HG02588 (cell line): Measurements from ENCODE around the gene BEAN1.
A peak's percentile ranks its signal among the peaks of the same experiment; 100 is the strongest.

Experiments
- ATAC-seq: cut with Tn5 transposase; IDR thresholded peaks from one replicate; pipeline ENCODE4 v1.9.1; 2021; ENCODE audit warnings: mild to moderate bottlenecking, moderate library complexity; ENCODE audit not compliant: unreplicated experiment

BEAN1 gene

DNA sequence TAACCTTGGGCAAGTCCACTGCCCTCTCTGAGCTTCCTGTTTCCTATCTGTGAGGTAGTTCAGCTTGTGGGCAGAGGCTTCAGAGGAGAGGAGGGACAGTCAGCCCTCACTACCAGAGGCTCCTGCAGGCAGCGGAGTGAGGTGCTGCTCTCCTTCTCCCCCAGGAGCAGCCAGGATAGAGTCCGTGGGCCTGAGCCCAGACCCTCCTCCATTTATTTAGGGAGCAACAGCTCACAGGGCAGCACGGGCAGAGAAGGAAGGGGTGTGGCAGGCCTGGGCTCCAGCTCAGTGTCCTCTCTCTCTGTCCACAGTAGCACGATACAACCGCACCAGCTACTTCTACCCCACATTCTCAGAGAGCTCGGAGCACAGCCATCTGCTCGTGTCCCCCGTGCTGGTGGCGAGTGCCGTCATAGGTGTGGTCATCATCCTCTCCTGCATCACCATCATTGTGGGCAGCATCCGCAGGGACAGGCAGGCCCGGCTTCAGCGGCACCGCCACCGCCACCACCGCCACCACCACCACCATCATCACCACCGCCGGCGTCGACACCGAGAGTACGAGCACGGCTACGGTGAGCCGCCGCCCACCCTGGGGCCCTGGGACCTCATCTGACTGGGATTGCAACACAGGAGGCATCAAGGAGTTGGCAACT lies 42.3 kb downstream of the BEAN1 start:
- ATAC-seq: no peak

DNA sequence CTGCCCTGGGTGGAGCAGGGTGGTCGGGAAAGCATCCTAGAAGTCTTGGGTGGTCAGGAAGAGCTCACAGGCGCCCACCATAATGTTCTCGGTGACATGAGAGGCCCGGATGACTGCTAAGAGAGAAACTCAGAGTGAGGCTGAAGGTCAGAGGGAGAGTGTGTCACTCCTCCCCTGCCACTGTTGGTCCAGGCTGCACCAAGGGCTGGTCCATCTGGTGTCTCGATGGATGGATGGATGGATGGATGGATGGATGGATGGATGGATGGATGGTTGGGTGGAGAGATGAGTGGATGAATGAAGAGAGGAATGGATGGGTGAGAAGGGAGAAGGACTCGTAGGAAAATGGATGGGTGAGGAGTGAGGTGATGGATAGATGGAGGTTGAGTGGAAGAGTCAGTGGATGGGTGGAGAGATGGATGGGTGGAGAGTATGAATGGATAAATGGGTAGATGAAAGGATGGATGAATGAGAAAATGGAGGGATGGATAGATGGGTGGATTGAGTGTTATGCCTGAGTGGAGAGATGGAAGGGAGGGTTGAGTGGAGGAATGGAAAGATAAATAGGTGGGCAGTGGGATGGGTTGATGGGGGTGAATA lies 43.0 kb downstream of the BEAN1 start:
- ATAC-seq: no peak

- no peak for ATAC-seq
Observed at GRCh38 chr16:66470556-66470955, 43.5 kb downstream of the BEAN1 start.

- no peak for ATAC-seq
Observed at GRCh38 chr16:66471264-66471663, 44.2 kb downstream of the BEAN1 start.

- no peak for ATAC-seq
Observed at GRCh38 chr16:66471716-66472393, 44.8 kb downstream of the BEAN1 start.

GRCh38 chr16:66473051-66473571 lies 46.0 kb downstream of the BEAN1 start:
- ATAC-seq: no peak

GRCh38 chr16:66473654-66474519 lies 46.8 kb downstream of the BEAN1 start:
- no peak for ATAC-seq

GRCh38 chr16:66474750-66475199 lies 47.7 kb downstream of the BEAN1 start:
- ATAC-seq: peak; percentile 84

DNA sequence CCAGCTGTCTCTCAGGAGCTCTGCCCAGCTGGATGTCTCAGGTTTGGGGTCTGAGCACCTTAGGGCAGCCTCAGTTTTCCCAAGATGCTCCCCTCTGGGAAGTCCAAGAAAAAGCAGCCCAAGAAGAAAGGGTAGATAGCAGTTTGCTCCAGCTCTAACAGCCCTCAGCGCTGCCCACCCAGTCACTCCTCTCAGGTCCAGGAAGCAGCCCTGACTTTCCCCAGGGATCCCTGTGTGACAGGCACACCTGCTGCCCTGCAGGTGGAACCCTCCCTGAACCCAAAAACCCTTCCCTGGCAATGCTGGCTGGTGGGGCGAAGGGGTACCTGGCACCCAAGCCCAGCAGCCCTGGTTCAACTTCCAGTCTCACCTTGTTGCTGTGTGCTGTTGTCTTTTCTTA lies 48.1 kb downstream of the BEAN1 start:
- no peak for ATAC-seq

- ATAC-seq: no peak
Observed at GRCh38 chr16:66476328-66477027, 49.4 kb downstream of the BEAN1 start.

DNA sequence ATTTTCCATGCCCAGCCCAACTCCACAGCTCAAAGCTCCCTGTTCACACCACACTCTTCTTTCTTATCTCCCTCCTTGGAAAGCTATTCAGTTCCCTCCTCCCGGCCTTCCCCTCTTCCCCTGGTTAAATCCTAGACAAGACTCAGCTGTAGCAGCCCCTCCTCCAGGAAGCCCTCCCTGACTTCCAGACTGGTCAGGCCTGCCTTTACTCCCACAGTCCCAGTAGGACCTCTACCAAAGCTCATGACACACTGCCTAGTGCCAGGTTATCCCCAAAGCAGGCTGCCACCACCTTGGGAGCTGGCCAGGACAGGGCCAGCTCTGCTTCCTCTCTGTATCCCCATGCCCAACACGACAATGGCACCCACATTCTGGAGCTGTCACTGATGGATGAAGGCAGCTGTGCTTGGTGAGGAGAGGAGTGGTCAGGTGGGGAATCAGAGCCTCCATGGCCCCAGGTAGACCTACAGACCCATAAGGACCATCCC lies 50.0 kb downstream of the BEAN1 start:
- no peak for ATAC-seq

DNA sequence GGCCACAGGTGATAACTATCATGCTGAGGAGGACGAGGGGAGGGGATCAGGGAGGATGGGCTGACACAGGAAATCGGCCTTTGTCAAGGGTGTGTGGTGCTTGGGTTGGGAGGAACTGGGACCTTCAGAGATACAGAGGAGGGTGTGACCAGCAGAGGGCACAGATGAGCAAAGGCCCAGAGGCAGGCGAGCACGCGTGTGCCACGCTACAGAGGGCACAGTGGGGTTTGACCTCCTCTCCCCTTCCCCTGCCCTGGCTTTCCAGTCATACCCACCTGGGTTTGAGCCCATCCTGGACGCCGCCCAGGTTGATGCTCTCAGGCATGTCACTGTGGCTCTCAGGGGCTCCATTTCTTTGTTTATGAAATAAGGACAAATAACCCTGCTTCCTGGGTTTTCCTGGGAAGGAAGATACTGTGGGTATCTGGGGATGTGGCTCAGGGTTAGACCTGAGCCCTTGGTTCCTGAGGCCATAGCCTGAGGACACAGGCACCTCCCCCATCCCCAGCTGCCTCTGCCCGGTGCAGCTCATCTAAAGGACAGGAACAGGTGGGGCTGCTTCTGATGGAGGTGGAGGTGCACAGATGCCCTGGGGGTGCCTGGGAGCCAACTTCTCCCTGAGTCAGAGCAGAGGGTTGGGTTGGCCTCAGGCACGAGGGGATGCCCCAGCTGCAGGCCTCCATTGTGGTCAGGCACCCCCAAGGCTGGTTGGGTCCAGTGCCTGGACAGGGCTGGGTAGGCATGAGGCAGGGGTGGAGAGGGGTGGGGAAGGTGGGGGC lies 51.8 kb downstream of the BEAN1 start:
- peak; percentile 57 for ATAC-seq

- ATAC-seq: no peak
Observed at GRCh38 chr16:66479661-66480264, 52.7 kb downstream of the BEAN1 start.

DNA sequence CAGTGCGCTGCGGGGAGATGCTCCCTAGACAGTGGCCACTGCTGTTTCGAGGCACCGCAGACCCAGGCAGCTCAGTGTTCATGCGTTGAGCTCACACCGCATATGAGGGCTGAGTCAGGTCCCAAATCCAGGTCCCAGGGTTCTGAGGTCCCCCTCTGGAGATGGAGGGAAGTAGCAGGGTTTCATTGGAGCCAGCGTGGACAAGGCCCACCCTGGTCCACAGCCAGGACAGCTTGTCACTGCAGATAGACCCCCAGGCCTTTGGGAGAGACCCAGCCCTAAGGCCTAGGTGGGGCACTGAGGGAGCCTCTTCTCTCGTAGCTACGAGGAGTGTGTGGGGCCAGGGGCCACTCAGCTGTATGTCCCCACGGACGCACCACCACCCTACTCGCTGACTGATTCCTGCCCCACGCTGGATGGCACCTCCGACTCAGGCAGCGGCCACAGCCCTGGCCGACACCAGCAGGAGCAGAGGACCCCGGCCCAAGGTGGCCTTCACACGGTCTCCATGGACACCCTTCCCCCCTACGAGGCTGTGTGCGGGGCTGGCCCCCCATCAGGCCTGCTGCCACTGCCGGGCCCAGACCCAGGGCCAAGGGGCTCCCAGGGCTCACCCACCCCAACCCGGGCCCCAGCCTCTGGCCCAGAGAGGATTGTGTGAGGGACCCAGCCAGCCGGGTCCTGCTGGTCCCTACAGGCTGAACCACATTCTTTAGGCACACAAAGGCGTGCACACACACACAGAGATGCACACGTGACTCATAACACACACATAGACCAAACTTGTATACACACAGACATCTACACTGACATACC lies 53.4 kb downstream of the BEAN1 start:
- ATAC-seq: no peak

DNA sequence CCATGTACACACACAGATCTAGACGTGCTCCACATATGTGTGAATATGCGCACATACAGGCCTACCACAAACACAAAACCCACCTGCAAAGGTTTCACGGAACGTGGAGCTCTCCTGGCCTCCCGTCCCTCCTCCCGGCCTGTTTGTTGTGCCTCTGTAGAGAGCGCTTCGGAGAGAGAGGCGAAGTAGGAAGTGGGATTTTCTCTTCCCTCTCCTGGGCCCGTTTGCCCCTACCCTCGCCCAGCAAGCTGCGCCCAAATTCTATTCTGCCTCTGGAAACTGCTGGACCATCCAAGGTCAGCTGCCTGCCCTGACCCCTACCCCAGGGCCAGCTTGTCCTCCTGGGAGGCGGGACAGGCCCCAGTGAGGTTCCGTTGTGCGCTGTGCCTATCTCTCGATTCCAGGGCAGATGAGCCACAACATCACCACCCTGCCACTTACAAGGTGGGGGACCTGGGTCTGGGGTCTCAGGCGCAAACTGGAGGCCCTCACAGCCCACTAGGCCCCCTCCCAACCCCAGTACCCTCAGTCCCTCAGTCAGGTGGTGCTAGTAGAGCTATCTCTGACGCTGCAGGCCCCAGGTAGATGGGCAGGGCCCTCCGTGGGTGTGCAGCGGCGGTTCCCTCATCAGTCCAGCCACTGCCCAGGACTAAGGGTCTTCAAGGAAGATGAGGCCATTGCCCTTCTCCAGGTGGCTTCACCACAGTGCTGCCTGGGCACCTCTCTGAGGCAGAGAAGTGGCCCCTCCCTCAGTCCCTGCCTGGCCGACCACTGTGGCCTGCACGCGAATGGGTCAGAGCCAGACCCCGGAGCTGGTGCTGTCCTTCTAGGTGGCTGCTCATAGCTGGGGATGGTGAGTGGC lies 54.2 kb downstream of the BEAN1 start:
- ATAC-seq: no peak

GRCh38 chr16:66481943-66482390 lies 54.9 kb downstream of the BEAN1 start:
- ATAC-seq: no peak
